ENCODE results near the gene LRRC8D.
"Not testable (repeated sequence)": the region's sequence is repeated elsewhere in the genome, so short reads cannot be mapped to it uniquely, and the experiment has no call there.

Gene LRRC8D

DNA sequence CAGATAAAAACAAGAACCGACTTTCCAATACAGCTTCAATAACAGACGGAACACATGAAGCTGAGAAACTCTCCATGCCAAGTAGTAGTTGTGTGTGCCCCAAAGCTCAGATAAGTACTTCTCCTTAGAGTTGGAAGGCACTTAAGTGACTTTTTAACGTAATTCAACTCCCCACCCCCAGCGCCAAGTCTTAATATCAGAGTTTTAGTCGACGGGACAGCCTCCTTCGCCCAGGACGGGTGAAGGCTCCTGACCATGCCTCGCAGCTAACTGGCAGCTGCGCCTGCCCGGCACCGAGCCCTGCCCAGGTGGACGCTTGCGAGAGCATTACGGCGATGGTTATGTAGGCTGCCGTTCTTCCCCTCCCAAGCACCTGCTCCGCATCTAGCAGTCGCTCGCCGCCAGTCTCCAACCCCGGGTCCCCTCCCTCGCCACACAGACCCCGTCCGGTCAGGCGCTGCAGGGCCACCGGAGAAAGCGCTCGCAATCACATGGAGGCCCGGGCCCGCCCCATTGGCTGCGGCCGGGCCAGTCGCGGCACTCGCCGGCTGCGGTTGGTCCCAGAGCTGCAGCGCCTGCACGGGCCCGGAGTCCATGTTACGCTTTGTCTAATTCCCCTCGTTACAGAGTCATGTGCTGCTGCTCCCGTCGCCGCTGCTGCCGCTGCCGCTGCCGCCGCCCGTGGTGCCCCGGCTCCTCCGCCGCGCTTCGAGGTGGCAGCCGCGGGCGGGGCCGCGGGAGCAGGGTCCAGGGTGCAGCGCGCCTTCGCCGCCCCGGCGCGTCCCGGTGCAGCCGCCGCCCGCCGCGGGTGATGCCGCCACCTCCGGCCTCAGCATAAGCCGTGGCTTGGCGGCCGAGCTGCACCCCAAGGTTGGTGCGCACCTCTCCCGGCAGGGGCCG is at the start of gene LRRC8D:
LRRC8D (plus strand) TSS at position 611 of the 900 bp plus-strand sequence. CDS start 112,037 bp downstream, outside the sequence.
- H3K4me3 ChIP-seq (ENCODE audit: low read depth, low read length), result peak within 1 kb of the TSS; percentile 69
- peak; percentile 19 for DNase-seq (ENCODE audit: low read depth)
- TF ChIP-seq, protein P1, sequence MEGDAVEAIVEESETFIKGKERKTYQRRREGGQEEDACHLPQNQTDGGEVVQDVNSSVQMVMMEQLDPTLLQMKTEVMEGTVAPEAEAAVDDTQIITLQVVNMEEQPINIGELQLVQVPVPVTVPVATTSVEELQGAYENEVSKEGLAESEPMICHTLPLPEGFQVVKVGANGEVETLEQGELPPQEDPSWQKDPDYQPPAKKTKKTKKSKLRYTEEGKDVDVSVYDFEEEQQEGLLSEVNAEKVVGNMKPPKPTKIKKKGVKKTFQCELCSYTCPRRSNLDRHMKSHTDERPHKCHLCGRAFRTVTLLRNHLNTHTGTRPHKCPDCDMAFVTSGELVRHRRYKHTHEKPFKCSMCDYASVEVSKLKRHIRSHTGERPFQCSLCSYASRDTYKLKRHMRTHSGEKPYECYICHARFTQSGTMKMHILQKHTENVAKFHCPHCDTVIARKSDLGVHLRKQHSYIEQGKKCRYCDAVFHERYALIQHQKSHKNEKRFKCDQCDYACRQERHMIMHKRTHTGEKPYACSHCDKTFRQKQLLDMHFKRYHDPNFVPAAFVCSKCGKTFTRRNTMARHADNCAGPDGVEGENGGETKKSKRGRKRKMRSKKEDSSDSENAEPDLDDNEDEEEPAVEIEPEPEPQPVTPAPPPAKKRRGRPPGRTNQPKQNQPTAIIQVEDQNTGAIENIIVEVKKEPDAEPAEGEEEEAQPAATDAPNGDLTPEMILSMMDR (IDR thresholded peaks at IDR 0.05; ENCODE audit: low read depth, low read length, missing control alignments), result no peak

DNA sequence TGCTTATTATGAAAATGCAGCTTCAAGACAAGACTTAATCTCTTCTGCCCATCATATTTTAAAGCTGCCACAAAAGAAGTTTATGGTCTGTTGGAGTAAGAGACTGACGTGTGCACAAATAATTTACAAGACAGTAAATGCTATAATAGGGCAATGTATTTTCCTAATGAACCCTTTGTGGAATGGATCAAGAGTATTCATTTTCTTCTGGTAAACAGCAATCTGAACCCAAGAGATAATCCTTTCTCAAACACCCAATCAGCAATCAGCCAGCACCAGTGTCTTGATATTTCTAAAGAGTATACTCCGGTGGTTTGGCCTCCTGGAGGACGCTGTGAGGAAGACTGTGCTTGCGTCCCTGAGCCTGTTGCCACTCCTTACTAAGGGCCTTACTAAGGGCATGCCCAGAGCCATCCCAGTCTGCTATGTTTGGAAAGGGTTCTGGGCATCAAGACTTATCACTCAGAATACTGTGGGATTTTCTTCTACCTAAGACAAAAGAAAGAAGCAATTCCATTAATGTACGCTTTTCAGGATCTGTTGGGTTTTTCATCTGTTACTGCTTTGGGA is 48.8 kb upstream of the LRRC8D start:
- TF ChIP-seq, protein P1 (IDR thresholded peaks at IDR 0.05; ENCODE audit: low read depth, low read length, missing control alignments), result no peak
- no peak overlapping the region for H3K4me3 ChIP-seq (ENCODE audit: low read depth, low read length)
- DNase-seq (ENCODE audit: low read depth), result no peak

DNA sequence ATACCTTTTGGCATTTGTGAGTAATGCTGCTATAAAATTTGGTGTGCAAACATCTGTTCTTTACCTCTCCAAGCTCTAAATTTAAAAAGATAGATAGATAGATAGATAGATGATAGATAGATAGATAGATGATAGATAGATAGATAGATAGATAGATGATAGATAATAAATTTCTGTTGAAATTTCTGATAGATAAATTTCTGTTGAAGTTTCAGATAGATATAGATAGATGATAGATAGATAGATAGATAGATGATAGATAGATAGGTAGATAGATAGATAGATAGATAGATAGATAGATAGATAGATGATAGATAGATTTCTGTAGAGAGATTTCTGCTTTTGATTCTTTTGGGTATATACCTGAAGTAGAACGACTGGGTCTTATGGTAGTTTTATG is 44.7 kb upstream of the LRRC8D start:
- not testable (repeated sequence) for DNase-seq (ENCODE audit: low read depth); H3K4me3 ChIP-seq (ENCODE audit: low read depth, low read length)

DNA sequence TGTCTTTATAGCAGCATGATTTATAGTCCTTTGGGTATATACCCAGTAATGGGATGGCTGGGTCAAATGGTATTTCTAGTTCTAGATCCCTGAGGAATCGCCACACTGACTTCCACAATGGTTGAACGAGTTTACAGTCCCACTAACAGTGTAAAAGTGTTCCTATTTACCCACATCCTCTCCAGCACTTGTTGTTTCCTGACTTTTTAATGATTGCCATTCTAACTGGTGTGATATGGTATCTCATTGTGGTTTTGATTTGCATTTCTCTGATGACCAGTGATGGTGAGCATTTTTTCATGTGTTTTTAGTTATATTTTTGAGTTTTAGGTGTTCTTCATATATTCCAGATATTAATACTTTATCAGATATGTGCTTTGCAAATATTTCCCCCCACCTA is 43.6 kb upstream of the LRRC8D start:
- DNase-seq (ENCODE audit: low read depth); H3K4me3 ChIP-seq (ENCODE audit: low read depth, low read length): not testable (repeated sequence)

DNA sequence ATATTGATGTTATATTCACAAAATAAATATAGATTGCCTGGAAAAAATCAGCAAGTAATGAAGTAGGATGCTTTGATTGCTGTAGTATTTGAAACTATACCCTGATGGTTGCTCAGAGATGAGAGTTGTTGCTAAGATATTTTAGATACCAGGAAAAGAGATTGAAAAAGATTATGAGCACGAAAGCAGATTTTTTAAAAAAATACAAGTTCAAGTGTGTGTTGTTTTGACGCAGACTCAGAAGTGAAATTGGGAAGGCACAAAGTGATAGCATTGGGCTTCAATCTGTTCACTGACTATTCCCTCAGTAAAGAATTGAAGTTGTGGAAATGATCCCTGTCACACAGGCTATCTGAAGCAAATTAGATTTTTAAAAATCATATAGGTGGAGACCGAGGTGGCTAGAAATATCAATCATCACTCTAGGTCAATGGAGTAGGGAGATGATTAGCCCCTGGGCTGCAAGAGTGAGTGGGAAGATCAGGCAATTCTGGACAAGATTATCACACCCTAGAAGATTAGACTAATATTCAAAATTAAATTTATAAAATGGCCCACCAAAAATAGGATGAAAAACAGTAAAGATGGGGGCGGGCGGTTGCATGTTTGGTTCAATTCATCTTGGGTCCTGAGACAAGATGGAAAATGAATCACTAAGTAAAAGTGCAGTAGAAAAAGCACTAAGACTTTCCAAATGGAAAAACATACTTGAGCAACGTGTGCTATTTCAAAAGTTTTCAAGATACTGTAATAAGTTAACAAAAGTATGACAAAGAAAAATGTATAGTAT is 41.5 kb upstream of the LRRC8D start:
- no peak overlapping the region for H3K4me3 ChIP-seq (ENCODE audit: low read depth, low read length)
- TF ChIP-seq, protein P1 (IDR thresholded peaks at IDR 0.05; ENCODE audit: low read depth, low read length, missing control alignments), result no peak
- DNase-seq (ENCODE audit: low read depth), result no peak

DNA sequence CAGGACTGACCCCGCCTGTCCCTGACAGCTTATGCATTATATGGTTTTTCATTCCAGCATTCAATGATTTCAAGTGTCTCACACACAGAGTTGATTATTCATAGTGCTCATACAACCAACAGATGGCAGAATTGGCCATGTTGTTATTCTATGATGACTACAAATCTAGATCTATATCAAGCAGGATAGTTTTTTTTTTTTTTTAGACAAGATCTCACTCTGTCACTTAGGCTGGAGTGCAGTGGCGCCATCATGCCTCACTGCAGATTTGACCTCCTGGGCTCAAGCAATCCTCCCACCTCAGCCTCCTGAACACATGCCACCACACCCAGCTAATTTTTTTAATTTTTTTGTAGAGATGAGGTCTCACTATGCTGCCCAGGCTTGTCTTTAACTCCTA is 40.1 kb upstream of the LRRC8D start:
- TF ChIP-seq, protein P1 (IDR thresholded peaks at IDR 0.05; ENCODE audit: low read depth, low read length, missing control alignments), result peak; percentile 9
- DNase-seq (ENCODE audit: low read depth), result no peak

DNA sequence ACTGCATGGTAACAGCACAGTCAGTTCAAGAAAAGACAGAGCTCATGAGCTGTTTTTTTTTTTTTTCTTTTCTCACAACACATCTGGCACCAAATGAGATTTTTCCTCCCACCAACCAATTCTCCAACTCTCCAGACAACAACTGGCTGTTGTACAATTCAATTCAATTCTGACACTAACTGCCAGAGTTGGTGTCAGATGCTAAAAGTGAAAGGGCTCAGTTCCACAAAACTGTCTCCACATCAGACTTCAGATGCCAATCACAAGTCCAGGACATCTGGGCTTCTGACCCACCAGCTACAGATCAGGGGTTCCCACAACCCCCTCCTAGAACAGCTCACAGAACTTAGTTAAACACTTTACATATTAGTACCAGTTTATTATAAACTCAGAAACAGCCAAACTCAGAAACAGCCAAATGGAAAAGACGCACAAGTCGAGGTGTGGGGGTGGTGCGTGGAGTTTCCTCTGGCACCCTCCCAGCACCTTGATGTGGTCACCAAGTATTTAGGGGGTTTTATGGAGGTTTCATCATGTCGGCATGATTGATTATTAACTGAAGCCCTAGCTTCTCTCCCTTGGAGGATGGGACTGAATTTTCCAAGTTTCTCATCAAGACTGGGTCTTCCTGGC is 39.2 kb upstream of the LRRC8D start:
- peak; percentile 50 for DNase-seq (ENCODE audit: low read depth)
- TF ChIP-seq, protein P1 (IDR thresholded peaks at IDR 0.05; ENCODE audit: low read depth, low read length, missing control alignments), result no peak
- H3K4me3 ChIP-seq (ENCODE audit: low read depth, low read length), result no peak overlapping the region

More for the DNA sequence above, 40.1 kb upstream of the LRRC8D start:
- H3K4me3 ChIP-seq (ENCODE audit: low read depth, low read length), result no peak overlapping the region
